ENCODE measurements around the gene IL17F. TPM values are rescaled to one million over a fixed set of nuclear protein-coding genes. Genes with fewer than 3 reads are reported as not detected.

IL17F gene
- under 1 TPM in 3 of 4 donors, not detected in 1; 0.27 to 0.44 (median 0.30) TPM for polyA plus RNA-seq (ENCODE audit: insufficient read length in 4 of 4)

- DNase-seq (ENCODE audit: low read depth in 4 of 4, low spot score in 2 of 4), result no peak
Observed at GRCh38 chr6:52244400-52244799, at the start of gene IL17F. TSS of gene IL17F (minus strand) at chr6:52244500. CDS start at chr6:52244429, 71 bp downstream.

GRCh38 chr6:52293067-52293466 is 48.8 kb upstream of the IL17F start:
- no peak for DNase-seq (ENCODE audit: low read depth in 4 of 4, low spot score in 2 of 4)

- DNase-seq (ENCODE audit: low read depth in 4 of 4, low spot score in 2 of 4), result no peak
Observed at GRCh38 chr6:52288841-52289240, 44.5 kb upstream of the IL17F start.

GRCh38 chr6:52288216-52288615 is 43.9 kb upstream of the IL17F start:
- no peak for DNase-seq (ENCODE audit: low read depth in 4 of 4, low spot score in 2 of 4)

- peak in 1 of 4 donors; percentile 60 for DNase-seq (ENCODE audit: low read depth in 4 of 4, low spot score in 2 of 4)
Observed at GRCh38 chr6:52286798-52287432, 42.6 kb upstream of the IL17F start.

- no peak for DNase-seq (ENCODE audit: low read depth in 4 of 4, low spot score in 2 of 4)
Observed at GRCh38 chr6:52285177-52286068, 41.1 kb upstream of the IL17F start.

GRCh38 chr6:52284460-52285176 is 40.3 kb upstream of the IL17F start, which contains the start of gene MCM3:
TSS of gene MCM3 (minus strand) at chr6:52284742. CDS start at chr6:52284674, 68 bp downstream.
- peak; percentile 95 to 99 (median 98) for DNase-seq (ENCODE audit: low read depth in 4 of 4, low spot score in 2 of 4)

- peak in 1 of 4 donors; percentile 44 for DNase-seq (ENCODE audit: low read depth in 4 of 4, low spot score in 2 of 4)
Observed at GRCh38 chr6:52284131-52284459, 39.8 kb upstream of the IL17F start.

GRCh38 chr6:52283111-52283510 is 38.8 kb upstream of the IL17F start:
- no peak for DNase-seq (ENCODE audit: low read depth in 4 of 4, low spot score in 2 of 4)

- DNase-seq (ENCODE audit: low read depth in 4 of 4, low spot score in 2 of 4), result no peak
Observed at GRCh38 chr6:52276130-52276529, 31.8 kb upstream of the IL17F start.

- DNase-seq (ENCODE audit: low read depth in 4 of 4, low spot score in 2 of 4), result no peak
Observed at GRCh38 chr6:52271852-52272460, 27.7 kb upstream of the IL17F start.

- peak in 3 of 4 donors; percentile 13 to 47 (median 40) for DNase-seq (ENCODE audit: low read depth in 4 of 4, low spot score in 2 of 4)
Observed at GRCh38 chr6:52263709-52264540, 19.6 kb upstream of the IL17F start.

- no peak for DNase-seq (ENCODE audit: low read depth in 4 of 4, low spot score in 2 of 4)
Observed at GRCh38 chr6:52262620-52263344, 18.5 kb upstream of the IL17F start.

- DNase-seq (ENCODE audit: low read depth in 4 of 4, low spot score in 2 of 4), result no peak
Observed at GRCh38 chr6:52261229-52261628, 16.9 kb upstream of the IL17F start.

- DNase-seq (ENCODE audit: low read depth in 4 of 4, low spot score in 2 of 4), result no peak
Observed at GRCh38 chr6:52260634-52261033, 16.3 kb upstream of the IL17F start.

- DNase-seq (ENCODE audit: low read depth in 4 of 4, low spot score in 2 of 4), result no peak
Observed at GRCh38 chr6:52255434-52255833, 11.1 kb upstream of the IL17F start.

GRCh38 chr6:52254731-52255378 is 10.6 kb upstream of the IL17F start:
- no peak for DNase-seq (ENCODE audit: low read depth in 4 of 4, low spot score in 2 of 4)

- DNase-seq (ENCODE audit: low read depth in 4 of 4, low spot score in 2 of 4), result no peak
Observed at GRCh38 chr6:52253494-52253893, 9.2 kb upstream of the IL17F start.

GRCh38 chr6:52251113-52251512 is 6.8 kb upstream of the IL17F start:
- DNase-seq (ENCODE audit: low read depth in 4 of 4, low spot score in 2 of 4), result no peak
